IMR-90 (cell line): ENCODE data around the gene CHD6.
A peak's percentile ranks its signal among the peaks of the same experiment; 100 is the strongest.

Experiments
- BHLHE40 ChIP-seq: fragments of 150-350 bp; IDR thresholded peaks from 2 replicates; pipeline ENCODE4 v1.6.1; 2016; ENCODE audit warnings: mild to moderate bottlenecking, low read depth, low read length
- CEBPB ChIP-seq: IDR thresholded peaks from 2 replicates; pipeline ENCODE4 v1.6.1; 2012; ENCODE audit warnings: low read depth, low read length, improper control_type of control experiment
- CHD1 ChIP-seq: IDR thresholded peaks from 2 replicates; pipeline ENCODE4 v1.6.1; 2012; ENCODE audit warnings: low read depth, low read length, improper control_type of control experiment
- CTCF ChIP-seq: conservative IDR thresholded peaks from 2 replicates; pipeline ENCODE4 v1.5.1; 2012; ENCODE audit warnings: mild to moderate bottlenecking, low read depth, low read length, improper control_type of control experiment
- MXI1 ChIP-seq: IDR thresholded peaks from 2 replicates; pipeline ENCODE4 v1.6.1; 2012; ENCODE audit warnings: low read depth, mild to moderate bottlenecking, low read length, moderate library complexity, borderline replicate concordance
- POLR2A ChIP-seq: IDR thresholded peaks from 2 replicates; pipeline ENCODE4 v1.6.1; 2012; ENCODE audit warnings: mild to moderate bottlenecking, low read depth, low read length
- RAD21 ChIP-seq: IDR thresholded peaks from 2 replicates; pipeline ENCODE4 v1.6.1; 2012; ENCODE audit warnings: low read length, improper control_type of control experiment
- RCOR1 ChIP-seq: IDR thresholded peaks from 2 replicates; pipeline ENCODE4 v1.6.1; 2012; ENCODE audit warnings: mild to moderate bottlenecking, low read length, improper control_type of control experiment; ENCODE audit not compliant: insufficient replicate concordance
- RFX5 ChIP-seq: IDR thresholded peaks from 2 replicates; pipeline ENCODE4 v1.8.0; 2012; ENCODE audit warnings: low read depth, mild to moderate bottlenecking, low read length, moderate library complexity
- SMC3 ChIP-seq: fragments of 150-350 bp; IDR thresholded peaks from 2 replicates; pipeline ENCODE4 v1.6.1; 2016; ENCODE audit warnings: low read depth, mild to moderate bottlenecking, antibody characterized with exemption, low read length, moderate library complexity
- USF2 ChIP-seq: fragments of 150-350 bp; IDR thresholded peaks from 2 replicates; pipeline ENCODE4 v1.6.1; 2017; ENCODE audit warnings: mild to moderate bottlenecking, antibody characterized with exemption, low read length, low read depth

GRCh38 chr20:41617902-41618806, at the start of gene CHD6:
- no peak for TF ChIP-seq CEBPB
- TF ChIP-seq POLR2A: peak; percentile 39; the same call in 1 of the 2 replicates
- no peak for TF ChIP-seq CTCF
- no peak for TF ChIP-seq CHD1
- no peak for TF ChIP-seq SMC3
- no peak for TF ChIP-seq MXI1
- TF ChIP-seq USF2: no peak; the same call in 1 of the 2 replicates
- no peak for TF ChIP-seq RCOR1
- TF ChIP-seq BHLHE40: peak; percentile 50; the same call in 1 of the 2 replicates
- TF ChIP-seq RFX5: no peak
- TF ChIP-seq RAD21: no peak
